Nephron (organoid): ENCODE results near the gene EPHA5.

Source experiments
- H3K27ac Mint-ChIP-seq, 3 experiments: 2 replicates each; pipeline ENCODE4 v1.8.0; 2020; ENCODE audit warnings: mixed read lengths in 3 of 3, mild to moderate bottlenecking in 2 of 3, moderate library complexity in 1 of 3
- H3K27me3 Mint-ChIP-seq: 2 replicates; pipeline ENCODE4 v1.8.0; 2021; ENCODE audit warnings: low read depth, mild to moderate bottlenecking, moderate library complexity, mixed read lengths
- H3K36me3 Mint-ChIP-seq: 2 replicates; pipeline ENCODE4 v1.8.0; 2020; ENCODE audit warnings: low read depth, mixed read lengths
- H3K4me1 Mint-ChIP-seq: 2 replicates; pipeline ENCODE4 v1.8.0; 2020; ENCODE audit warnings: mixed read lengths
- H3K4me3 Mint-ChIP-seq, 3 experiments: 2 replicates each; pipeline ENCODE4 v1.8.0; 2020; ENCODE audit warnings: mild to moderate bottlenecking in 3 of 3, mixed read lengths in 3 of 3, moderate library complexity in 2 of 3
- H3K9me3 Mint-ChIP-seq: 2 replicates; pipeline ENCODE4 v1.8.0; 2020; ENCODE audit warnings: mixed read lengths
- CTCF ChIP-seq, 3 experiments: fragments of 200-600 bp; sonication (generic); IDR thresholded peaks; one replicate each; pipeline ENCODE4 v1.5.0; 2021; ENCODE audit warnings: antibody characterized with exemption in 3 of 3; ENCODE audit not compliant: unreplicated experiment in 3 of 3

Gene EPHA5

GRCh38 chr4:65407483-65407882 lies 262.8 kb downstream of the EPHA5 start:
- no peak for TF ChIP-seq CTCF (IDR thresholded peaks at IDR 0.05; ENCODE audit: unreplicated experiment in 3 of 3)
- Mint-ChIP-seq H3K4me3 (no peak overlapping the region), H3K27me3 (no peaks in the 10 kb centered on the region), H3K4me1 (no peaks in the 10 kb centered on the region), H3K9me3 (no peaks in the 10 kb centered on the region), H3K36me3 (no peaks in the 10 kb centered on the region), H3K27ac (no peak overlapping the region)

- H3K9me3 Mint-ChIP-seq = no peaks in the 10 kb centered on the region
- no peak overlapping the region for H3K27ac Mint-ChIP-seq
- no peak overlapping the region for H3K4me3 Mint-ChIP-seq
- H3K36me3 Mint-ChIP-seq = no peaks in the 10 kb centered on the region
- no peaks in the 10 kb centered on the region for H3K27me3 Mint-ChIP-seq
- no peak for TF ChIP-seq CTCF (IDR thresholded peaks at IDR 0.05; ENCODE audit: unreplicated experiment in 3 of 3)
- no peaks in the 10 kb centered on the region for H3K4me1 Mint-ChIP-seq
These were observed 269.2 kb downstream of the EPHA5 start for GRCh38 chr4:65401083-65401482.

- H3K4me3 Mint-ChIP-seq = no peak overlapping the region
- no peak for TF ChIP-seq CTCF (IDR thresholded peaks at IDR 0.05; ENCODE audit: unreplicated experiment in 3 of 3)
These were observed 271.2 kb downstream of the EPHA5 start for GRCh38 chr4:65399084-65399483.

GRCh38 chr4:65393078-65393477 lies 277.2 kb downstream of the EPHA5 start:
- TF ChIP-seq CTCF (IDR thresholded peaks at IDR 0.05; ENCODE audit: unreplicated experiment in 3 of 3) = no peak
- peaks cover 2% of the 10 kb centered on the region for H3K9me3 Mint-ChIP-seq
- H3K27me3 Mint-ChIP-seq = no peaks in the 10 kb centered on the region
- no peak overlapping the region for H3K4me3 Mint-ChIP-seq
- H3K27ac Mint-ChIP-seq = no peak overlapping the region
- H3K36me3 Mint-ChIP-seq = no peaks in the 10 kb centered on the region
- H3K4me1 Mint-ChIP-seq = no peaks in the 10 kb centered on the region

More at GRCh38 chr4:65399084-65399483, 271.2 kb downstream of the EPHA5 start:
- no peak overlapping the region for H3K27ac Mint-ChIP-seq
- peaks cover 2% of the 10 kb centered on the region for H3K9me3 Mint-ChIP-seq
- no peaks in the 10 kb centered on the region for H3K27me3 Mint-ChIP-seq
- no peaks in the 10 kb centered on the region for H3K36me3 Mint-ChIP-seq
- no peaks in the 10 kb centered on the region for H3K4me1 Mint-ChIP-seq

GRCh38 chr4:65392488-65392887 lies 277.8 kb downstream of the EPHA5 start:
- TF ChIP-seq CTCF (IDR thresholded peaks at IDR 0.05; ENCODE audit: unreplicated experiment in 3 of 3) = no peak
- H3K27me3 Mint-ChIP-seq = no peaks in the 10 kb centered on the region
- peaks cover 2% of the 10 kb centered on the region for H3K9me3 Mint-ChIP-seq
- H3K36me3 Mint-ChIP-seq = no peaks in the 10 kb centered on the region
- H3K27ac Mint-ChIP-seq = no peak overlapping the region
- no peaks in the 10 kb centered on the region for H3K4me1 Mint-ChIP-seq
- H3K4me3 Mint-ChIP-seq = no peak overlapping the region

- Mint-ChIP-seq H3K36me3 (no peaks in the 10 kb centered on the region), H3K27ac (no peak overlapping the region), H3K4me1 (no peaks in the 10 kb centered on the region), H3K9me3 (peaks cover 2% of the 10 kb centered on the region), H3K4me3 (no peak overlapping the region), H3K27me3 (no peaks in the 10 kb centered on the region)
- TF ChIP-seq CTCF (IDR thresholded peaks at IDR 0.05; ENCODE audit: unreplicated experiment in 3 of 3) = no peak
These were observed 278.5 kb downstream of the EPHA5 start for GRCh38 chr4:65391814-65392213.
